Endothelial cell (in vitro differentiated cells): ENCODE data around the gene GALNT9. TPM values are rescaled to one million over a fixed set of nuclear protein-coding genes. Genes with fewer than 3 reads are reported as not detected.

ENCODE experiments used
- DNase-seq: peaks from one replicate; pipeline ENCODE4 v3.0.0; 2021; ENCODE audit warnings: low spot score
- H3K27ac Mint-ChIP-seq: one replicate; pipeline ENCODE4 v1.8.0; 2021; ENCODE audit warnings: mixed read lengths, inconsistent platforms; ENCODE audit not compliant: unreplicated experiment
- H3K27me3 Mint-ChIP-seq: one replicate; pipeline ENCODE4 v1.8.0; 2021; ENCODE audit warnings: mild to moderate bottlenecking, moderate library complexity, mixed read lengths, inconsistent platforms; ENCODE audit not compliant: unreplicated experiment
- H3K36me3 Mint-ChIP-seq: one replicate; pipeline ENCODE4 v1.8.0; 2021; ENCODE audit warnings: mild to moderate bottlenecking, low read depth, mixed read lengths, inconsistent platforms; ENCODE audit not compliant: unreplicated experiment
- H3K4me1 Mint-ChIP-seq: one replicate; pipeline ENCODE4 v1.8.0; 2021; ENCODE audit warnings: mild to moderate bottlenecking, mixed read lengths, inconsistent platforms; ENCODE audit not compliant: unreplicated experiment
- H3K4me3 Mint-ChIP-seq: one replicate; pipeline ENCODE4 v1.8.0; 2021; ENCODE audit warnings: mild to moderate bottlenecking, mixed read lengths, inconsistent platforms; ENCODE audit not compliant: unreplicated experiment
- H3K9me3 Mint-ChIP-seq: one replicate; pipeline ENCODE4 v1.8.0; 2021; ENCODE audit warnings: mixed read lengths, inconsistent platforms; ENCODE audit not compliant: unreplicated experiment
- total RNA-seq: library from RNA; stranded (reverse); fragmentation: NEBNext Ultra II Directional; extraction: Animal tissue kit (Norgen Biotek cat#: 25700); gene quantifications from one replicate; pipeline ENCODE4 v1.2.1, GENCODE V29; 2021; ENCODE audit not compliant: unreplicated experiment
- TF ChIP-seq, protein P1 (sequence below): fragments of 200-600 bp; sonication (generic); IDR thresholded peaks from one replicate; pipeline ENCODE4 v1.5.0; 2021; ENCODE audit warnings: antibody characterized with exemption; ENCODE audit not compliant: unreplicated experiment

GALNT9 gene
- total RNA-seq, 1 donor from 2014 or later, result not detected

DNA sequence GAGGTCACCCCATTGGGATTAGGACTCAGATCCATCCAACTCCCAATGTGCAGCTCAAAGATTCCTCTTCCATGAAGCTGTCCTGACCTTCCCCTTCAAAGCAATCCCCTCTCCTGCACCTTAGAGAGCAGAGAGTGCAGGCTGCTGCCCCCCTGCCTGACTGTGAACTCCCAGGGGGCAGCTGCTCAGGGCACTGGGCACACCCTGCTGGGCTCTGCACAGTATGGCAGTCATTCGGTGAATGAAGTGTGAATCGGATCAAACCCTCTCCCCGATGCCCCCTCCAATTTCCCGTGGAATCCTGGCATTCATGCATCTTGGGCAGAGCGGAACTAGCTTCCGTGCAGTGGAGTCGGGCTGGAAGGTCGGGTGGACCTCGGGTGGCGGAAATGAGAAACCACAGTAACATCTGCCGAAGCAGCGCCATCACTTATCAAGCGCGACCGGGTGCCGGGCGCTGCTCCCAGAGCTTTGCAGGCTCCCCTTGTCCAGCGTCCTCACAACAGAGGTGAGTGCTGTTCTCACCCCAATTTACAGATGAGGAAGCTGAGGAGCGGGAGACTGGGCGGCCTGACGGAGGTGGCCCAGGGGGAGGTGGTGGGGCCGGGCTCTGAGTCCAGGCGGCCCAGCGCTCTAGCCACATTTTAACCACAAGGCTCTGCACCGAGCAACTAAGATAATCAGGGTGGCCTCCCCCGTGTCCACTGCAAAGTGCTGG is 14.7 kb downstream of the GALNT9 start:
- Mint-ChIP-seq H3K4me3 (no peak overlapping the region), H3K27me3 (peaks cover 9% of the 10 kb centered on the region)

DNA sequence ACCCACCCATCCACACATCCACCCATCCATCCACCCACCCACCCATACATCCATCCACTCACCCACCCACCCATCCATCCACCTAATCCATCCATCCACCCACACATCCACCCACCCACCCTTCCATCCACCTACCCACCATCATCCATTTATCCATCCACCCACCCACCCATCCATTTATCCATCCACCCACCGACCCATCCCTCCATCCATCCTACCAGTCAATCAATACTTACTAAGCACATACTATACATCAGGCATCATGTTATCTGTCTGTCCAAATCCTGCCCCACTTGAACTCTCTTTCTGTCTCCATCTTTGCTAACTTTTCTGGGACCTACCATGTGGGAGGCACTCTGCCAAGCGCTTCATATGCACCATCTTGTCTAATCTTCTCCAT is 15.4 kb downstream of the GALNT9 start:
- H3K27ac Mint-ChIP-seq, result no peak overlapping the region
- TF ChIP-seq, protein P1, sequence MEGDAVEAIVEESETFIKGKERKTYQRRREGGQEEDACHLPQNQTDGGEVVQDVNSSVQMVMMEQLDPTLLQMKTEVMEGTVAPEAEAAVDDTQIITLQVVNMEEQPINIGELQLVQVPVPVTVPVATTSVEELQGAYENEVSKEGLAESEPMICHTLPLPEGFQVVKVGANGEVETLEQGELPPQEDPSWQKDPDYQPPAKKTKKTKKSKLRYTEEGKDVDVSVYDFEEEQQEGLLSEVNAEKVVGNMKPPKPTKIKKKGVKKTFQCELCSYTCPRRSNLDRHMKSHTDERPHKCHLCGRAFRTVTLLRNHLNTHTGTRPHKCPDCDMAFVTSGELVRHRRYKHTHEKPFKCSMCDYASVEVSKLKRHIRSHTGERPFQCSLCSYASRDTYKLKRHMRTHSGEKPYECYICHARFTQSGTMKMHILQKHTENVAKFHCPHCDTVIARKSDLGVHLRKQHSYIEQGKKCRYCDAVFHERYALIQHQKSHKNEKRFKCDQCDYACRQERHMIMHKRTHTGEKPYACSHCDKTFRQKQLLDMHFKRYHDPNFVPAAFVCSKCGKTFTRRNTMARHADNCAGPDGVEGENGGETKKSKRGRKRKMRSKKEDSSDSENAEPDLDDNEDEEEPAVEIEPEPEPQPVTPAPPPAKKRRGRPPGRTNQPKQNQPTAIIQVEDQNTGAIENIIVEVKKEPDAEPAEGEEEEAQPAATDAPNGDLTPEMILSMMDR, result no peak
- H3K9me3 Mint-ChIP-seq, result peaks cover 10% of the 10 kb centered on the region

More for the DNA sequence above, 14.7 kb downstream of the GALNT9 start:
- TF ChIP-seq, protein P1, result no peak
- peaks cover 2% of the 10 kb centered on the region for H3K4me1 Mint-ChIP-seq
- H3K27ac Mint-ChIP-seq, result no peak overlapping the region
- peaks cover 10% of the 10 kb centered on the region for H3K9me3 Mint-ChIP-seq
- DNase-seq, result no peak
- peaks cover 11% of the 10 kb centered on the region for H3K36me3 Mint-ChIP-seq

DNA sequence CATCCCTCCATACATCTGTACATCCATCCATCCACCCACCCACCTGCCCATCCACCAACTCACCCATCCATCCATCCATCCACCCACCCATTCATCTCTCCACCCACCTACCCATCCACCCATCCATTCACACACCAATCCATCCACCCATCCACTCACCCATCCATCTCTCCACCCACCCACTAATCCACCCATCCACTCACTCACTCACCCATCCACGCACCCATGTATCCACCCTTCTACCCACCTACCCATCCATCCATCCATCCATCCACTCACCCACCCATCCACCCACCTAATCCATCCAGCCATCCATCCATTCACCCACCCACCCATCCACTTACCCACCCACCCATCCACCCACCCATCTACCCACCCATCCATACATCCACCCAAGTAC is 16.2 kb downstream of the GALNT9 start:
- H3K4me3 Mint-ChIP-seq, result no peak overlapping the region
- no peak for DNase-seq
- peaks cover 2% of the 10 kb centered on the region for H3K4me1 Mint-ChIP-seq
- H3K27me3 Mint-ChIP-seq, result peaks cover 11% of the 10 kb centered on the region
- no peak overlapping the region for H3K27ac Mint-ChIP-seq
- H3K9me3 Mint-ChIP-seq, result peaks cover 10% of the 10 kb centered on the region
- peaks cover 11% of the 10 kb centered on the region for H3K36me3 Mint-ChIP-seq
- TF ChIP-seq, protein P1, result no peak

More for the DNA sequence above, 15.4 kb downstream of the GALNT9 start:
- H3K27me3 Mint-ChIP-seq, result peaks cover 11% of the 10 kb centered on the region
- H3K4me3 Mint-ChIP-seq, result no peak overlapping the region
- DNase-seq, result no peak
- H3K36me3 Mint-ChIP-seq, result peaks cover 11% of the 10 kb centered on the region
- peaks cover 2% of the 10 kb centered on the region for H3K4me1 Mint-ChIP-seq

DNA sequence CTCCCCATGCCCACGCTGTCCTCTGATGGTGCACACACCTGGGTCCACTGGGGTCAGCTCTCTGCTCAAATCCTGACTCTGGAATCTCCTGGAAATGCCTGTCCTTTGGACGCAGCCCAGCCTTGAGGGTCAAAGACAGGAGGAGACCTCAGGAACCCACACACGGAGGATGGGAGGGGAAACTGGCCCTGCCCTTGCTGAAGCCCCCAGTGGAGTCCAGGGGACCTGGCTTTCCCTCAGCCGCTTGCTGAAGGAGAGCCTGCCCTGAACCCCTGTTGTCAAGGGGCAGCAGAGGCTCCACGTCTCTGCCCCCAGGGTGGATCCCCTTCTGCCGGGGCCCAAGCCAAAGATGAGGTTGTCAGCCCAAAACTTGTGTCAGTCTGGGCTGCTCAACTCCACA is 16.9 kb downstream of the GALNT9 start:
- peaks cover 14% of the 10 kb centered on the region for H3K36me3 Mint-ChIP-seq
- peaks cover 10% of the 10 kb centered on the region for H3K9me3 Mint-ChIP-seq
- no peak overlapping the region for H3K4me3 Mint-ChIP-seq
- TF ChIP-seq, protein P1, result no peak
- no peak overlapping the region for H3K27ac Mint-ChIP-seq
- DNase-seq, result no peak
- H3K4me1 Mint-ChIP-seq, result peaks cover 2% of the 10 kb centered on the region
- peaks cover 14% of the 10 kb centered on the region for H3K27me3 Mint-ChIP-seq

DNA sequence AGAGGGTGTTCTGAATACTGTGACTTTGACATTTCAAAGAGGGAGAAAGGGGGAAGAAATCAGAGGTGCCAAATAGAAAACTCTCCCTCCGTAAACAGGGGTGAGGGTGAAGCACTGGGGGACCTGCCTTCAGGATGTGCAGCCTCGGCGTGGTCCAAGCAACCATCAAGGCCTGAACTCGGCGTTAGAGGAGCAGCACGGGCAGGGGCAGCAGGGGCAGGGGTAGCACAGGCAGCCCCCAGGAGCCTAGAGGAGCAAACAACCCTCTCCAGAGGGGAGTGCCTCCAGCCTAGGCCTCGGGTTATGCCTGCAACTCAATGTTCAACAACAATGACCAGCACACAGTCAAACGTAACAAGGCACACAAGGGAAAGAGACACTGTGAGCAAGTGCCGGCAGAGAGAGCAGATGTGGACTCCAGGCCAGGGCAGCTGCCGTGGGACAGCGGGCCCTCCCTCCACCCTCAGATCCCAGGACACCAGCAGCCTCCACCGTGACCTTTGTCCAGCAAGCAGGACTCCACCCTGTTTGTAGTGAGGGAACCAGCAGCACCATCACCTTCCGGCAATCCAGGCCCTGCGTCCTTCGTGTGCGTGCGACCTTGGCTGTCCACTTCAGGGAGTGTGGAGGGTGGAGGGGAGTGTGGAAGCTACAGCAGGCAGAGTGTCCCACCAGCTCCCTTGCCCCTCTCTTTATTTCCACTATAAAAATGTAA is 18.0 kb downstream of the GALNT9 start:
- TF ChIP-seq, protein P1, result no peak
- peaks cover 10% of the 10 kb centered on the region for H3K9me3 Mint-ChIP-seq
- DNase-seq, result no peak
- H3K27me3 Mint-ChIP-seq, result peaks cover 12% of the 10 kb centered on the region
- peaks cover 14% of the 10 kb centered on the region for H3K36me3 Mint-ChIP-seq
- H3K4me3 Mint-ChIP-seq, result peak overlapping the region; percentile 28
- H3K27ac Mint-ChIP-seq, result no peak overlapping the region
- H3K4me1 Mint-ChIP-seq, result no peaks in the 10 kb centered on the region
